Nephron progenitor cell (in vitro differentiated cells): ENCODE results near the gene GRK3.

Source experiments
- DNase-seq: peaks from one replicate; pipeline ENCODE4 v3.0.0; 2021
- H3K27ac Mint-ChIP-seq: 2 replicates; pipeline ENCODE4 v1.8.0; 2021; ENCODE audit warnings: mild to moderate bottlenecking, moderate library complexity, mixed read lengths
- H3K27me3 Mint-ChIP-seq: 2 replicates; pipeline ENCODE4 v1.8.0; 2021; ENCODE audit warnings: mild to moderate bottlenecking, low read depth, mixed read lengths; ENCODE audit not compliant: poor library complexity
- H3K36me3 Mint-ChIP-seq: 2 replicates; pipeline ENCODE4 v1.8.0; 2021; ENCODE audit warnings: low read depth, mixed read lengths
- H3K4me1 Mint-ChIP-seq: 2 replicates; pipeline ENCODE4 v1.8.0; 2021; ENCODE audit warnings: mixed read lengths
- H3K4me3 Mint-ChIP-seq: 2 replicates; pipeline ENCODE4 v1.8.0; 2021; ENCODE audit warnings: mild to moderate bottlenecking, moderate library complexity, mixed read lengths
- H3K9me3 Mint-ChIP-seq: 2 replicates; pipeline ENCODE4 v1.8.0; 2021; ENCODE audit warnings: mild to moderate bottlenecking, moderate library complexity, mixed read lengths
- CTCF ChIP-seq: fragments of 200-600 bp; sonication (generic); IDR thresholded peaks from 2 replicates; pipeline ENCODE4 v1.5.0; 2021; ENCODE audit warnings: antibody characterized with exemption

The GRK3 gene

GRCh38 chr22:25673713-25674112 lies 109.2 kb downstream of the GRK3 start:
- no peak for DNase-seq
- Mint-ChIP-seq H3K27ac (no peak overlapping the region), H3K4me1 (no peaks in the 10 kb centered on the region), H3K9me3 (no peaks in the 10 kb centered on the region), H3K4me3 (no peak overlapping the region), H3K27me3 (peaks cover 3% of the 10 kb centered on the region), H3K36me3 (peaks cover 36% of the 10 kb centered on the region)
- TF ChIP-seq CTCF, result no peak

DNA sequence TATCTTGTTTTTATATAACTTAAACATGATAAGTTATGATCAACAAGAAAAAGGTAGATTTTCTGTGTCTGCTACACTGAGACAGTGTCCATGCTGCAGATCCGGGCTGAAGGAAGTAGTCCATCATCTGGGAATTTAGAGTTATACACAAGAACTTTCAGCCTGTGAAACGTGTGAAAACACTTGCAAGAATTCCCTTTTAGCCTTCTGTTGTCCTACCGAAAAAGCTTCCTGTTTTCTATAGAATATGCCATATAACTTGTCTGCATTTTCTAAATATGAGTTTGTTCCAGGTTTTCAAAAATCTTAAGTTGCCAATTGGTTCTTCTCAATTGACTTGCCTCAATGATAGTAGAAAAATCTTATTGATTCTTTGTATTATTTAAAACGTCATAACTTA lies 113.2 kb downstream of the GRK3 start:
- H3K36me3 Mint-ChIP-seq, result peaks cover 30% of the 10 kb centered on the region
- no peak for DNase-seq
- no peaks in the 10 kb centered on the region for H3K9me3 Mint-ChIP-seq
- no peak for TF ChIP-seq CTCF
- H3K4me1 Mint-ChIP-seq, result no peaks in the 10 kb centered on the region
- H3K4me3 Mint-ChIP-seq, result no peak overlapping the region
- H3K27me3 Mint-ChIP-seq, result peaks cover 3% of the 10 kb centered on the region
- no peak overlapping the region for H3K27ac Mint-ChIP-seq

DNA sequence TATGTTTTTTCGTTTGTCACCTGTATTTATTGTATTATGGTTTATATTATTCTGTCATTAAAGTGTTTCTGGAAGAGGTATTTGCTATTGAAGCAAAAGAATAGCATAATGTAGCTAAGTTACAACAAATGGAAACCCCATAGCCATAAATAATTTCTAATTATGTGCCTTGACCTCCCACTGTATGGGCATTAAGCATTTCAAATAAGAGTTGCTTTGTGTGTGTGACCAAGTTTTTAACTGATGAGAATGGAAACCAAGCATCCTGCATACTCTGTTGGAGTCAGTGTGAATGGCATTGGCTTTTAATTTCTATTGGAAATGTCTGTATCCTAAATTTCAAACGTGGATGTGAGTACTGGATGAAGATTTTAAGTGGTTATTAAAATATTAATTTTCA lies 115.6 kb downstream of the GRK3 start:
- peaks cover 10% of the 10 kb centered on the region for H3K9me3 Mint-ChIP-seq
- H3K4me1 Mint-ChIP-seq, result no peaks in the 10 kb centered on the region

DNA sequence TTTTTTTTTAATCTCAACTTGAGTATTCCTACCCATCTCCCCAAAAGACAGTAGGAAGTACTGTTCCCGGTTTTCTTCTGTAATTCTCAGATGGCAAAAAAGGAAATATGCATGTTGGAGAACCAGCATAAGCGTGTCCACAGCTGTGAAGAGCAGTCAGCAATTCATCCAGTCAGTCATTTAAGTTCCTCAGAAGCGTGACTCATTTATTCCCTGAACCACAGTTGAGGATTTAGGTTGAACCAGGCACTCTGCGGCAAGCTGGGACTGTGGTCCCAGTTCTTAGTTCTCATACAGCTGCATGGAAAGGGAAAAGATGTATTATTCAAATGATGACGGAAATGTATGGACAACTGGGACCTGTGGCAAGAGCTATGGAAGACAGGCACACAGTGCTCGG lies 116.5 kb downstream of the GRK3 start:
- TF ChIP-seq CTCF, result no peak
- Mint-ChIP-seq H3K36me3 (peaks cover 26% of the 10 kb centered on the region), H3K27me3 (no peaks in the 10 kb centered on the region), H3K9me3 (peaks cover 10% of the 10 kb centered on the region), H3K27ac (no peak overlapping the region), H3K4me3 (no peak overlapping the region), H3K4me1 (no peaks in the 10 kb centered on the region)
- no peak for DNase-seq

More for the DNA sequence above, 115.6 kb downstream of the GRK3 start:
- H3K27me3 Mint-ChIP-seq, result no peaks in the 10 kb centered on the region
- no peak overlapping the region for H3K27ac Mint-ChIP-seq
- peaks cover 27% of the 10 kb centered on the region for H3K36me3 Mint-ChIP-seq
- H3K4me3 Mint-ChIP-seq, result no peak overlapping the region
- no peak for DNase-seq
- no peak for TF ChIP-seq CTCF

GRCh38 chr22:25682109-25682508 lies 117.6 kb downstream of the GRK3 start:
- TF ChIP-seq CTCF, result no peak
- no peak for DNase-seq
- no peaks in the 10 kb centered on the region for H3K4me1 Mint-ChIP-seq
- peaks cover 10% of the 10 kb centered on the region for H3K9me3 Mint-ChIP-seq
- H3K36me3 Mint-ChIP-seq, result peaks cover 26% of the 10 kb centered on the region
- H3K4me3 Mint-ChIP-seq, result no peak overlapping the region
- no peak overlapping the region for H3K27ac Mint-ChIP-seq
- no peaks in the 10 kb centered on the region for H3K27me3 Mint-ChIP-seq

- no peak for TF ChIP-seq CTCF
- Mint-ChIP-seq H3K9me3 (peaks cover 6% of the 10 kb centered on the region), H3K4me1 (no peaks in the 10 kb centered on the region), H3K4me3 (no peak overlapping the region), H3K27ac (no peak overlapping the region), H3K27me3 (peaks cover under 1% of the 10 kb centered on the region), H3K36me3 (peaks cover 27% of the 10 kb centered on the region)
- DNase-seq, result no peak
Measured at GRCh38 chr22:25688627-25689026, 124.2 kb downstream of the GRK3 start.
